ENCODE results near the gene CD93.

CD93 gene

DNA sequence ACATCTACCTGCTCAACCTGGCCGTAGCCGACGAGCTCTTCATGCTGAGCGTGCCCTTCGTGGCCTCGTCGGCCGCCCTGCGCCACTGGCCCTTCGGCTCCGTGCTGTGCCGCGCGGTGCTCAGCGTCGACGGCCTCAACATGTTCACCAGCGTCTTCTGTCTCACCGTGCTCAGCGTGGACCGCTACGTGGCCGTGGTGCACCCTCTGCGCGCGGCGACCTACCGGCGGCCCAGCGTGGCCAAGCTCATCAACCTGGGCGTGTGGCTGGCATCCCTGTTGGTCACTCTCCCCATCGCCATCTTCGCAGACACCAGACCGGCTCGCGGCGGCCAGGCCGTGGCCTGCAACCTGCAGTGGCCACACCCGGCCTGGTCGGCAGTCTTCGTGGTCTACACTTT, 50.4 kb downstream of the CD93 start:
- no peaks in the 10 kb centered on the region for H3K9me3 ChIP-seq (ENCODE audit: insufficient read depth, low read length)
- no peak overlapping the region for H3K27ac ChIP-seq (ENCODE audit: low read length)
- H2AFZ ChIP-seq (ENCODE audit: low read depth, low read length) = no peak overlapping the region
- H3K27me3 ChIP-seq (ENCODE audit: low read depth, low read length) = peaks cover 33% of the 10 kb centered on the region
- no peak overlapping the region for H3K4me3 ChIP-seq (ENCODE audit: low read length)
- no peaks in the 10 kb centered on the region for H3K79me2 ChIP-seq (ENCODE audit: low read length)
- no peak overlapping the region for H3K4me2 ChIP-seq (ENCODE audit: low read length)
- no peak overlapping the region for H3K9ac ChIP-seq (ENCODE audit: low read length)
- no peaks in the 10 kb centered on the region for H3K36me3 ChIP-seq (replicated peaks; ENCODE audit: low read depth, low read length)
- no peaks in the 10 kb centered on the region for H3K4me1 ChIP-seq (ENCODE audit: low read length)
- H4K20me1 ChIP-seq (ENCODE audit: insufficient read depth, low read length) = no peaks in the 10 kb centered on the region
- TF ChIP-seq, protein P1, sequence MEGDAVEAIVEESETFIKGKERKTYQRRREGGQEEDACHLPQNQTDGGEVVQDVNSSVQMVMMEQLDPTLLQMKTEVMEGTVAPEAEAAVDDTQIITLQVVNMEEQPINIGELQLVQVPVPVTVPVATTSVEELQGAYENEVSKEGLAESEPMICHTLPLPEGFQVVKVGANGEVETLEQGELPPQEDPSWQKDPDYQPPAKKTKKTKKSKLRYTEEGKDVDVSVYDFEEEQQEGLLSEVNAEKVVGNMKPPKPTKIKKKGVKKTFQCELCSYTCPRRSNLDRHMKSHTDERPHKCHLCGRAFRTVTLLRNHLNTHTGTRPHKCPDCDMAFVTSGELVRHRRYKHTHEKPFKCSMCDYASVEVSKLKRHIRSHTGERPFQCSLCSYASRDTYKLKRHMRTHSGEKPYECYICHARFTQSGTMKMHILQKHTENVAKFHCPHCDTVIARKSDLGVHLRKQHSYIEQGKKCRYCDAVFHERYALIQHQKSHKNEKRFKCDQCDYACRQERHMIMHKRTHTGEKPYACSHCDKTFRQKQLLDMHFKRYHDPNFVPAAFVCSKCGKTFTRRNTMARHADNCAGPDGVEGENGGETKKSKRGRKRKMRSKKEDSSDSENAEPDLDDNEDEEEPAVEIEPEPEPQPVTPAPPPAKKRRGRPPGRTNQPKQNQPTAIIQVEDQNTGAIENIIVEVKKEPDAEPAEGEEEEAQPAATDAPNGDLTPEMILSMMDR (IDR thresholded peaks at IDR 0.05; ENCODE audit: low read depth, low read length) = no peak
- no peak for TF ChIP-seq EZH2phosphoT487 (IDR thresholded peaks at IDR 0.05; ENCODE audit: low read depth)

DNA sequence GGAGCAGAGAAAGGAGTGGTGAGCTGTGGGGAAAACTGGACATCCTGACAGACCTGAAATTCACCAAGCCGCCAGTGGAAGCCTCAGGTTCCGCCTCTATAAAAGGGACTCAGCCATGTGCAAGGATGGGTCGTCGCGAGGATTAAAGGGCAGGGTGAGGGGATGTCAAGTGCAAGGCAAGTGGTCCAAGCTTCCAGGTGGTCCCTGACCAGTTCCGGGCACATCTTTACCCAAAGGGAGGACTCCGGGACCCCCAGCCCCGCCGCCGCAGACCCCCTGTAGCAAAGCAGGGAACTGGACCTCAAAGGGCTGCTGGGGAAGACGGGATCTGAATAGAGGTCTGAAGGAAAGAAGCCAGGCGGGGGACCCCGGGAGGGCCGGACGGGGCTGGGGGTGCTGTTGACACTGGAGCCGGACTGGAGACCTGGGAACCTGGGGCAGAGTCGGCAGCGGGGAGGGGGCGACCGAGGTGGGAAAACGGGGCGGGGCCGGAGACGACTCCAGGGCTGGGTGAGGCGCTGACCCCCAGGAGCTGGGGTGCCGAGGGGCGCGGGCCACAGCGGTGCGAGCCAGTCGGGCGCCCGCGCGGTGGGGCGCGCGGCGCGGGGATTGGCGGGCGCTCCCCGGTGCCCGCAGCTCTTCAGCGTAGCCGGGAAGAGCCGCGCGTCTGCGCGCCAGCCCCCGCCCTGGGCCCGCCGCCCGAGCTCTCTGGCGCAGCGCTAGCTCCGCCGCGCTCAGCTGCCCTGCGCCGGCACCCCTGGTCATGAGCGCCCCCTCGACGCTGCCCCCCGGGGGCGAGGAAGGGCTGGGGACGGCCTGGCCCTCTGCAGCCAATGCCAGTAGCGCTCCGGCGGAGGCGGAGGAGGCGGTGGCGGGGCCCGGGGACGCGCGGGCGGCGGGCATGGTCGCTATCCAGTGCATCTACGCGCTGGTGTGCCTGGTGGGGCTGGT, 51.1 kb downstream of the CD93 start, which contains the start of gene SSTR4:
SSTR4 (plus strand) TSS at position 592 of the 951 bp plus-strand sequence; CDS start at position 764, 172 bp downstream.
- no peak within 1 kb of the TSS for H3K4me2 ChIP-seq (ENCODE audit: low read length)
- H3K79me2 ChIP-seq (ENCODE audit: low read length) = no peaks in the 10 kb centered on the region
- no peak for TF ChIP-seq EZH2phosphoT487 (IDR thresholded peaks at IDR 0.05; ENCODE audit: low read depth)
- TF ChIP-seq, protein P1 (IDR thresholded peaks at IDR 0.05; ENCODE audit: low read depth, low read length) = no peak
- H3K36me3 ChIP-seq (replicated peaks; ENCODE audit: low read depth, low read length) = no peaks in the 10 kb centered on the region
- H3K4me1 ChIP-seq (ENCODE audit: low read length) = no peaks in the 10 kb centered on the region
- H2AFZ ChIP-seq (ENCODE audit: low read depth, low read length) = no peak within 1 kb of the TSS
- no peaks in the 10 kb centered on the region for H4K20me1 ChIP-seq (ENCODE audit: insufficient read depth, low read length)
- no peak within 1 kb of the TSS for H3K4me3 ChIP-seq (ENCODE audit: low read length)
- no peak within 1 kb of the TSS for H3K9ac ChIP-seq (ENCODE audit: low read length)
- H3K27me3 ChIP-seq (ENCODE audit: low read depth, low read length) = peaks cover 30% of the 10 kb centered on the region
- no peaks in the 10 kb centered on the region for H3K9me3 ChIP-seq (ENCODE audit: insufficient read depth, low read length)
- no peak within 1 kb of the TSS for H3K27ac ChIP-seq (ENCODE audit: low read length)

DNA sequence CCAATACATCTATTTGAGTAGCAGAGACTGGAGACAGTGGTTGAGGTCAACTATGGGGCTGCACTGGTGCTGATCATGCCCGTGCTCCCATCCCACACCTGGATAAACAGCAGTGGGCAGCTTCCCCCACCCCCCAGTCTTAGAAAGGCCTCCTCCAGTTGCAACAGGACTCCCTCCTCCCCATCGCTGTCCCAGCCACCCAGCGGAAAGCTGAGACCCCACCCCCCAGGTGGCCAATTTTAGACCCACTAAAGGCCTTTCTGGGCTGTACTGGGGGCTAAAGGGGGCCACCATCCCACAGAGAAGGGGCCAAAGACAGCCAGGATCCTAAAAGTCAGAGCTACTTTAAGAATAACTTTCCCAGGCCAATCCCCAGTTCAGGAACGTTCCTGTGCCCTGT, 52.2 kb downstream of the CD93 start:
- H3K4me3 ChIP-seq (ENCODE audit: low read length) = no peak overlapping the region
- no peaks in the 10 kb centered on the region for H3K36me3 ChIP-seq (replicated peaks; ENCODE audit: low read depth, low read length)
- H3K27ac ChIP-seq (ENCODE audit: low read length) = no peak overlapping the region
- no peaks in the 10 kb centered on the region for H3K79me2 ChIP-seq (ENCODE audit: low read length)
- H2AFZ ChIP-seq (ENCODE audit: low read depth, low read length) = no peak overlapping the region
- TF ChIP-seq, protein P1 (IDR thresholded peaks at IDR 0.05; ENCODE audit: low read depth, low read length) = no peak
- TF ChIP-seq EZH2phosphoT487 (IDR thresholded peaks at IDR 0.05; ENCODE audit: low read depth) = no peak
- H3K9me3 ChIP-seq (ENCODE audit: insufficient read depth, low read length) = no peaks in the 10 kb centered on the region
- no peak overlapping the region for H3K9ac ChIP-seq (ENCODE audit: low read length)
- H3K27me3 ChIP-seq (ENCODE audit: low read depth, low read length) = peaks cover 25% of the 10 kb centered on the region
- H3K4me2 ChIP-seq (ENCODE audit: low read length) = no peak overlapping the region
- no peaks in the 10 kb centered on the region for H3K4me1 ChIP-seq (ENCODE audit: low read length)
- H4K20me1 ChIP-seq (ENCODE audit: insufficient read depth, low read length) = no peaks in the 10 kb centered on the region

DNA sequence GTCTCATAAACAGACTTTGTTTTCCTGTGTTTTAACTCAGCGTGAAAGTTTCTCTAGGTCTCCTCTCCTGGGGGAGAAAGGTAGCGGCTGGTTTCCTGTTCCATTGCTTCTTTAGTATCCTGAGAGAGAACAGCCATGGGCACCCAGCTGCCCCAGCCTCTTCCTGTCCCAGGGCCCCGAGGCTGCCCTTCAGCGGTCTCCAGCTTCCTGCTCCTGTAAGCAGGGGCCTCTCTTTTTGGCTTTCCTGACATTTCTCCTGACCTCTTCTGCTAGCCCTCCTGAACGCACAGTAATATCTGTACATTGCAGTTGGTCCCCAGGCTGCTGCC, 53.4 kb downstream of the CD93 start:
- H3K79me2 ChIP-seq (ENCODE audit: low read length) = no peaks in the 10 kb centered on the region
- no peaks in the 10 kb centered on the region for H4K20me1 ChIP-seq (ENCODE audit: insufficient read depth, low read length)
- no peak overlapping the region for H3K4me2 ChIP-seq (ENCODE audit: low read length)
- no peaks in the 10 kb centered on the region for H3K9me3 ChIP-seq (ENCODE audit: insufficient read depth, low read length)
- H3K4me1 ChIP-seq (ENCODE audit: low read length) = no peaks in the 10 kb centered on the region
- peaks cover 20% of the 10 kb centered on the region for H3K27me3 ChIP-seq (ENCODE audit: low read depth, low read length)
- no peak overlapping the region for H3K27ac ChIP-seq (ENCODE audit: low read length)
- no peak overlapping the region for H3K4me3 ChIP-seq (ENCODE audit: low read length)
- TF ChIP-seq, protein P1 (IDR thresholded peaks at IDR 0.05; ENCODE audit: low read depth, low read length) = no peak
- no peaks in the 10 kb centered on the region for H3K36me3 ChIP-seq (replicated peaks; ENCODE audit: low read depth, low read length)
- H3K9ac ChIP-seq (ENCODE audit: low read length) = no peak overlapping the region
- no peak overlapping the region for H2AFZ ChIP-seq (ENCODE audit: low read depth, low read length)

Measured in OCI-LY3 (cell line).